ENCODE measurements around the gene SRMS. TPM values are rescaled to one million over a fixed set of nuclear protein-coding genes. Genes with fewer than 3 reads are reported as not detected.

The SRMS gene
- total and polyA plus RNA-seq, 4 donors: not detected

DNA sequence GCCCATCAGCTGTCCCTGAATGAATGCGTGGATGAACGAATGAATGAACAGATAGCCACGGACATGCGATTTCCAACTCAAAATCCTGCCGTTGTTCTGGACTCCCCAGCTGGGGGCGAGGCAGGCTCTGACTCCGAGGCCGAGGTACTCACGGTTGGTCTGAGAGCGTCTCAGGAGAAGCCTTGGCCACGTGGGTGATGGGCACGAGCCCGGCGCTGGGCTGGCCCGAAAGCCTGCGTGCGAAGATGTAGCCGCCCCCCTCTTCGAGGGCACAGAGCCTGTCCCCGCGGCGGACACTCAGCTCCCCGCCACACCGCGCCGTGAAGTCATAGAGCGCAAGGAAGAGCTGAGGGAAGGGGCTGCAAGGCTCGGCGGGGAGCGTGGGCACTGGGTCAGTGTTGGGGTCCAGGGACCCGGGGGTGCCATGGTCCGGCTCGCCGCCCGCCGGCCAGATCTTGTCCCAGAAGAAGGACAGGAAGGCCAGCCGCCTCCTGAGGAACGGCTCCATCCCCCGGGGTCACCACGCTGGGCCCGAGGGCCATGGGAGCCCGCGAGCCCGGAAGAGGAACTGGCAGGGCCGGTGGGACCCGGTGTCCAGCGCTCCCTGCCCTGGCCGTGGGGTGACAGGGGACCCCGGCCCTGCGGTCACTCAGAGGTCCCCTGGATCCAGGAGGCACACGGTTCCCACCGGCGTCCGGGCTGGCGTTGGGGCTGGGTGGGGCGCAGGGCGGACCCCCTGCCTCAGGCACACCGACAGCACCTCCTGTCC, 409 bp downstream of the SRMS start:
- TF ChIP-seq TAF1 (conservative IDR thresholded peaks at IDR 0.05): no peak
- TF ChIP-seq, protein P1, sequence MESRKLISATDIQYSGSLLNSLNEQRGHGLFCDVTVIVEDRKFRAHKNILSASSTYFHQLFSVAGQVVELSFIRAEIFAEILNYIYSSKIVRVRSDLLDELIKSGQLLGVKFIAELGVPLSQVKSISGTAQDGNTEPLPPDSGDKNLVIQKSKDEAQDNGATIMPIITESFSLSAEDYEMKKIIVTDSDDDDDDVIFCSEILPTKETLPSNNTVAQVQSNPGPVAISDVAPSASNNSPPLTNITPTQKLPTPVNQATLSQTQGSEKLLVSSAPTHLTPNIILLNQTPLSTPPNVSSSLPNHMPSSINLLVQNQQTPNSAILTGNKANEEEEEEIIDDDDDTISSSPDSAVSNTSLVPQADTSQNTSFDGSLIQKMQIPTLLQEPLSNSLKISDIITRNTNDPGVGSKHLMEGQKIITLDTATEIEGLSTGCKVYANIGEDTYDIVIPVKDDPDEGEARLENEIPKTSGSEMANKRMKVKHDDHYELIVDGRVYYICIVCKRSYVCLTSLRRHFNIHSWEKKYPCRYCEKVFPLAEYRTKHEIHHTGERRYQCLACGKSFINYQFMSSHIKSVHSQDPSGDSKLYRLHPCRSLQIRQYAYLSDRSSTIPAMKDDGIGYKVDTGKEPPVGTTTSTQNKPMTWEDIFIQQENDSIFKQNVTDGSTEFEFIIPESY (IDR thresholded peaks at IDR 0.05): no peak
- TF ChIP-seq RAD21 (IDR thresholded peaks at IDR 0.05): no peak
- TF ChIP-seq EGR1 (IDR thresholded peaks at IDR 0.05; ENCODE audit: low read depth in 2 of 2): no peak
- TF ChIP-seq, protein P2, sequence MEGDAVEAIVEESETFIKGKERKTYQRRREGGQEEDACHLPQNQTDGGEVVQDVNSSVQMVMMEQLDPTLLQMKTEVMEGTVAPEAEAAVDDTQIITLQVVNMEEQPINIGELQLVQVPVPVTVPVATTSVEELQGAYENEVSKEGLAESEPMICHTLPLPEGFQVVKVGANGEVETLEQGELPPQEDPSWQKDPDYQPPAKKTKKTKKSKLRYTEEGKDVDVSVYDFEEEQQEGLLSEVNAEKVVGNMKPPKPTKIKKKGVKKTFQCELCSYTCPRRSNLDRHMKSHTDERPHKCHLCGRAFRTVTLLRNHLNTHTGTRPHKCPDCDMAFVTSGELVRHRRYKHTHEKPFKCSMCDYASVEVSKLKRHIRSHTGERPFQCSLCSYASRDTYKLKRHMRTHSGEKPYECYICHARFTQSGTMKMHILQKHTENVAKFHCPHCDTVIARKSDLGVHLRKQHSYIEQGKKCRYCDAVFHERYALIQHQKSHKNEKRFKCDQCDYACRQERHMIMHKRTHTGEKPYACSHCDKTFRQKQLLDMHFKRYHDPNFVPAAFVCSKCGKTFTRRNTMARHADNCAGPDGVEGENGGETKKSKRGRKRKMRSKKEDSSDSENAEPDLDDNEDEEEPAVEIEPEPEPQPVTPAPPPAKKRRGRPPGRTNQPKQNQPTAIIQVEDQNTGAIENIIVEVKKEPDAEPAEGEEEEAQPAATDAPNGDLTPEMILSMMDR (IDR thresholded peaks at IDR 0.05; ENCODE audit: low read depth, low read length, missing input control): no peak
- no peak for TF ChIP-seq YY1 (IDR thresholded peaks at IDR 0.05)
- TF ChIP-seq SP1 (IDR thresholded peaks at IDR 0.05): no peak
- TF ChIP-seq, protein P3, sequence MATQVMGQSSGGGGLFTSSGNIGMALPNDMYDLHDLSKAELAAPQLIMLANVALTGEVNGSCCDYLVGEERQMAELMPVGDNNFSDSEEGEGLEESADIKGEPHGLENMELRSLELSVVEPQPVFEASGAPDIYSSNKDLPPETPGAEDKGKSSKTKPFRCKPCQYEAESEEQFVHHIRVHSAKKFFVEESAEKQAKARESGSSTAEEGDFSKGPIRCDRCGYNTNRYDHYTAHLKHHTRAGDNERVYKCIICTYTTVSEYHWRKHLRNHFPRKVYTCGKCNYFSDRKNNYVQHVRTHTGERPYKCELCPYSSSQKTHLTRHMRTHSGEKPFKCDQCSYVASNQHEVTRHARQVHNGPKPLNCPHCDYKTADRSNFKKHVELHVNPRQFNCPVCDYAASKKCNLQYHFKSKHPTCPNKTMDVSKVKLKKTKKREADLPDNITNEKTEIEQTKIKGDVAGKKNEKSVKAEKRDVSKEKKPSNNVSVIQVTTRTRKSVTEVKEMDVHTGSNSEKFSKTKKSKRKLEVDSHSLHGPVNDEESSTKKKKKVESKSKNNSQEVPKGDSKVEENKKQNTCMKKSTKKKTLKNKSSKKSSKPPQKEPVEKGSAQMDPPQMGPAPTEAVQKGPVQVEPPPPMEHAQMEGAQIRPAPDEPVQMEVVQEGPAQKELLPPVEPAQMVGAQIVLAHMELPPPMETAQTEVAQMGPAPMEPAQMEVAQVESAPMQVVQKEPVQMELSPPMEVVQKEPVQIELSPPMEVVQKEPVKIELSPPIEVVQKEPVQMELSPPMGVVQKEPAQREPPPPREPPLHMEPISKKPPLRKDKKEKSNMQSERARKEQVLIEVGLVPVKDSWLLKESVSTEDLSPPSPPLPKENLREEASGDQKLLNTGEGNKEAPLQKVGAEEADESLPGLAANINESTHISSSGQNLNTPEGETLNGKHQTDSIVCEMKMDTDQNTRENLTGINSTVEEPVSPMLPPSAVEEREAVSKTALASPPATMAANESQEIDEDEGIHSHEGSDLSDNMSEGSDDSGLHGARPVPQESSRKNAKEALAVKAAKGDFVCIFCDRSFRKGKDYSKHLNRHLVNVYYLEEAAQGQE (IDR thresholded peaks at IDR 0.05): no peak
- TF ChIP-seq, protein P4, sequence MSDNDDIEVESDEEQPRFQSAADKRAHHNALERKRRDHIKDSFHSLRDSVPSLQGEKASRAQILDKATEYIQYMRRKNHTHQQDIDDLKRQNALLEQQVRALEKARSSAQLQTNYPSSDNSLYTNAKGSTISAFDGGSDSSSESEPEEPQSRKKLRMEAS (IDR thresholded peaks at IDR 0.05): no peak
- TF ChIP-seq GABPA (IDR thresholded peaks at IDR 0.05 in 1 of 2, conservative IDR thresholded peaks at IDR 0.05 in 1 of 2): no peak
- TF ChIP-seq FOXA2 (IDR thresholded peaks at IDR 0.05): no peak
- TF ChIP-seq RXRA (IDR thresholded peaks at IDR 0.05): no peak
- no peak for TF ChIP-seq HNF4G (IDR thresholded peaks at IDR 0.05)
- TF ChIP-seq NR2F2 (IDR thresholded peaks at IDR 0.05): no peak
- TF ChIP-seq HNF4A (conservative IDR thresholded peaks at IDR 0.05): no peak
- no peak for TF ChIP-seq JUND (IDR thresholded peaks at IDR 0.05)
- TF ChIP-seq, protein P5, sequence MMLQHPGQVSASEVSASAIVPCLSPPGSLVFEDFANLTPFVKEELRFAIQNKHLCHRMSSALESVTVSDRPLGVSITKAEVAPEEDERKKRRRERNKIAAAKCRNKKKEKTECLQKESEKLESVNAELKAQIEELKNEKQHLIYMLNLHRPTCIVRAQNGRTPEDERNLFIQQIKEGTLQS (IDR thresholded peaks at IDR 0.05): no peak
- no peak overlapping the region for H3K27ac ChIP-seq (ENCODE audit: low read depth in 1 of 2, low read length in 2 of 2)
- H3K36me3 ChIP-seq (ENCODE audit: control insufficient read depth in 4 of 4, insufficient read depth in 3 of 4, low read depth in 1 of 4, low read length in 3 of 4): no peaks in the 10 kb centered on the region
- WGBS: 60% methylated on average over 58 of the region's 58 CpGs
- DNase-seq (ENCODE audit: low spot score): no peak
- no peak overlapping the region for H3K4me3 ChIP-seq (ENCODE audit: low read depth in 1 of 3, low read length in 3 of 3)
- no peak overlapping the region for H3K9ac ChIP-seq (ENCODE audit: low read depth in 1 of 2, low read length in 2 of 2)
- peaks cover 0 to 2% (median 0%) of the 10 kb centered on the region in 4 donors for H3K27me3 ChIP-seq (ENCODE audit: control insufficient read depth in 4 of 4, insufficient read depth in 4 of 4, low read length in 3 of 4)
- H3K9me3 ChIP-seq (ENCODE audit: control insufficient read depth in 4 of 4, low read length in 3 of 4): no peaks in the 10 kb centered on the region
- no peaks in the 10 kb centered on the region for H3K4me1 ChIP-seq (ENCODE audit: control insufficient read depth in 4 of 4, insufficient read depth in 4 of 4, low read length in 3 of 4)

Data from liver (tissue), 9 donors.